Activated naive CD8-positive, alpha-beta T cell treated with anti-CD3 and anti-CD28 coated beads, Interleukin-2, amount 10 ng/mL, durations not matched to agents 7 days and 5 days (primary cell): ENCODE measurements around the gene CCDC116. TPM values are rescaled to one million over a fixed set of nuclear protein-coding genes. Genes with fewer than 3 reads are reported as not detected.
"Not testable (repeated sequence)": the region's sequence is repeated elsewhere in the genome, so short reads cannot be mapped to it uniquely, and the experiment has no call there.

Experiments used
- ATAC-seq: fragments of 150-1000 bp; cut with Tn5 transposase; one replicate; pipeline ENCODE4 v1.10.0; 2021; ENCODE audit warnings: low read depth, moderate library complexity
- POLR2A ChIA-PET: fragments of 350-600 bp; sonication (Branson Sonifier 250); formaldehyde crosslinking; loops from one replicate; lab custom pipeline; 2021; ENCODE audit warnings: antibody characterized with exemption; lab: Charles Lee
- DNase-seq: peaks from one replicate; pipeline ENCODE4 v3.0.0; 2021
- H3K27ac Mint-ChIP-seq: one replicate; pipeline ENCODE4 v1.8.0; 2022; ENCODE audit warnings: mild to moderate bottlenecking, mixed read lengths
- H3K27me3 Mint-ChIP-seq: one replicate; pipeline ENCODE4 v1.8.0; 2022; ENCODE audit warnings: mild to moderate bottlenecking, moderate library complexity, mixed read lengths
- H3K36me3 Mint-ChIP-seq: one replicate; pipeline ENCODE4 v1.8.0; 2021; ENCODE audit warnings: mild to moderate bottlenecking, mixed read lengths
- H3K4me1 Mint-ChIP-seq: one replicate; pipeline ENCODE4 v1.8.0; 2021; ENCODE audit warnings: mixed read lengths
- H3K4me3 Mint-ChIP-seq: one replicate; pipeline ENCODE4 v1.8.0; 2022; ENCODE audit warnings: mild to moderate bottlenecking, moderate library complexity, mixed read lengths
- H3K9me3 Mint-ChIP-seq: one replicate; pipeline ENCODE4 v1.8.0; 2021; ENCODE audit warnings: mixed read lengths
- total RNA-seq, 2 experiments: library from RNA; stranded (reverse); gene quantifications; one replicate each; pipeline ENCODE4 v1.2.3, GENCODE V29; 2021

CCDC116 gene
- total RNA-seq, 2 experiments from 2014 or later, result 0.50 to 0.79 TPM

DNA sequence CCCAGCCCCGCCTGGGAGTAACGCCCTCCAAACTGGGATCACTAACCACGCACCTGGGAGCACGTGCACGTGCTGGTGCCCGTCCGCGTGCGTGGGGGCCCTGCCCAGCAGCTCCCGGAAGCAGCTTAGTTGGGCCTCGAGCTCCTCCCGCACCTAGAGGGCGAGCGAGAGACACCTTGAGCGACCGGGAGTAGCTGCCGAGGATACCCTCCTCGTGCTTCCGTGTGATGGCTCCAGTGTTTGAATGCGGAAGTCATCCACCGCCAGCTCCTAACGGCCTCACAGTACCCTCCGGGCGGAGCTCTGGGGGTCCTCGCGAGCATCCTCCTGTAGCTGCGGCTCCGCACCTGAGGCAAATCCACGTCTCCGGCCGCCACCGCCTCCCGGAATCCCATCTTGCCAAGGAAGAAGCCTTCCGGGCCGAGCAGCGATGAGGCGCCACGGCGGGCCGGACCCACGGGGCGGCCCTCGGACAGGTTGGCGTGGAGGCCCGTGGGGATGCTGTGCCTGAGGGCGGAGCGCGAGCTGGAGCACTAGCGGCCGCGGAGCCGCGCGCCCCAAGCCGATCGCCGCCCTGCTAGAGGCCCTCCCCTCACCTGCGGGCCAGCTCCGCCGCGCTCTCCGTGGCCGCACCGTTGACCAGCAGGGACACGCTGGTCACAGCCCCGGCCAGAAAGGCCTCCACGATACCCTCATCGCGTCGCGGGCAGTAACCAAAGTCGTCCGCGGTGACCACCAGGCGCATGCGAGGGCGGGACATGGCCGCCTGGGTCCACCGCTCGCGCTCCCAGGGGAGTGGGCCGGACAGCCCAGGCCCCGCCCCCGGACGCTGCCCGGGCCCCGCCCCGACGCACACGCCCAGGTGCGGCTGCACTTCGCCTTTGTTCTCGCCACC is 3.1 kb upstream of the CCDC116 start, which contains the start of gene YDJC:
Gene YDJC, minus strand, starts transcription at position 768 of the 895 bp plus-strand sequence. Its CDS starts 8 bp downstream, at position 760.
- H3K36me3 Mint-ChIP-seq, result peaks cover 17% of the 10 kb centered on the region
- peaks cover 25% of the 10 kb centered on the region for H3K4me1 Mint-ChIP-seq
- POLR2A ChIA-PET, result interaction anchor here (0.6 to 7.0 kb wide), 15 partner anchors 13 to 647 kb away, joined by 3 to 94 read pairs (median 5); partner anchors contain the start of genes LZTR1, PPIL2, SDF2L1 and UBE2L3
- H3K4me3 Mint-ChIP-seq, result peak within 1 kb of the TSS; percentile 88
- DNase-seq (peak; percentile 98), ATAC-seq (peak; percentile 84)
- H3K27ac Mint-ChIP-seq, result peak within 1 kb of the TSS; percentile 90
- H3K27me3 Mint-ChIP-seq, result no peaks in the 10 kb centered on the region
- H3K9me3 Mint-ChIP-seq, result no peaks in the 10 kb centered on the region

DNA sequence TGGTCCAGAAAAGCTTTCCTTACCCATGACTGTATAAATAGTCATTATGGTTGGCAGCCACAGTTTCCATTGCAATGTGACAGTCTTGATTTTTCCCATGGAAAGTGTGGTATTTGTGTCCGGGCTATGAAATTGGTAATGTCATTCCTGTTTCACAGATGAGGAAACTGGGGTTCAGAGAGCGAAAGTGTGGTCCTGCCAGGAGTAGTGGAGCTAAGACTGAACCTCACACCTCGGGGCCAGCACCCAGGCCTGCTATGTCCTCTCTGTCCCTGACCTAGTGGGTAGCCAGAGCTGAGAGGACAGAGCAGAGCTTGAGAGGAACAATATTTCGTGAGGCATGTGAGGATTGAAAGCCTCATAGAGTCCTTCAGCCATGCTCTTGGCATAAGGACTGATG is 1.5 kb upstream of the CCDC116 start:
- ATAC-seq (no peak), DNase-seq (no peak)
- H3K9me3 Mint-ChIP-seq, result no peaks in the 10 kb centered on the region
- H3K27me3 Mint-ChIP-seq, result no peaks in the 10 kb centered on the region
- H3K4me1 Mint-ChIP-seq, result peaks cover 20% of the 10 kb centered on the region
- no peak overlapping the region for H3K27ac Mint-ChIP-seq
- H3K36me3 Mint-ChIP-seq, result peaks cover 17% of the 10 kb centered on the region
- no peak overlapping the region for H3K4me3 Mint-ChIP-seq
- POLR2A ChIA-PET, result interaction anchor here (0.8 to 7.0 kb wide), 3 partner anchors 12 to 105 kb away, joined by 4 to 94 read pairs (median 30); partner anchors contain the start of genes SDF2L1, UBE2L3 and YPEL1

GRCh38 chr22:21632931-21633330 is 371 bp downstream of the CCDC116 start:
- no peak for DNase-seq
- Mint-ChIP-seq H3K4me1 (peaks cover 15% of the 10 kb centered on the region), H3K27me3 (no peaks in the 10 kb centered on the region), H3K36me3 (peaks cover 5% of the 10 kb centered on the region), H3K27ac (no peak overlapping the region), H3K9me3 (no peaks in the 10 kb centered on the region), H3K4me3 (no peak overlapping the region)
- POLR2A ChIA-PET, result interaction anchor here (7.0 kb wide), 1 partner anchor 10 kb away, joined by 94 read pairs; the partner anchor contains the start of gene SDF2L1
- no peak for ATAC-seq

DNA sequence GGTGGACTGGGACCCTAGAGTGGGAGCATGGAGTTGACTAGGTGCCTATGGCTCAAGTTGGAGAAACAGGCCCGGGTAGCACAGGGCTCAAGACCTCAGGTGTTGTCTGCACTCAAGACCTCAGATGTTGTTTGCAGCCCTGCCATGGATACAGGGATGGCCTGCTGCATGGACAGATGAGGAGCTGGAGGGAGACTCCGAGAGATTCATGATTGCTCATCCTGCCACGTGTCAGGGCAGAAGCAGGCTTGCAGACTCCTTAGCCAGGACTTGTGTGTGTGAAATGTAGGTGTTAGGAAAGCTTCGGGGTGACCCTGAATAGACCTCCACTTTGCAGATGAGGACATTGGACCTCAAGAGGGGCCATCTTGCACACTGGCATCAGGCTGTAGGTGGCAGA is 921 bp downstream of the CCDC116 start:
- POLR2A ChIA-PET, result interaction anchor here (0.9 to 7.0 kb wide), 2 partner anchors 9 to 13 kb away, joined by 3 to 94 read pairs; partner anchors contain the start of gene SDF2L1
- H3K9me3 Mint-ChIP-seq, result no peaks in the 10 kb centered on the region
- no peaks in the 10 kb centered on the region for H3K27me3 Mint-ChIP-seq
- H3K27ac Mint-ChIP-seq, result no peak overlapping the region
- ATAC-seq (no peak), DNase-seq (no peak)
- H3K4me3 Mint-ChIP-seq, result no peak overlapping the region
- no peaks in the 10 kb centered on the region for H3K36me3 Mint-ChIP-seq
- H3K4me1 Mint-ChIP-seq, result peaks cover 11% of the 10 kb centered on the region

DNA sequence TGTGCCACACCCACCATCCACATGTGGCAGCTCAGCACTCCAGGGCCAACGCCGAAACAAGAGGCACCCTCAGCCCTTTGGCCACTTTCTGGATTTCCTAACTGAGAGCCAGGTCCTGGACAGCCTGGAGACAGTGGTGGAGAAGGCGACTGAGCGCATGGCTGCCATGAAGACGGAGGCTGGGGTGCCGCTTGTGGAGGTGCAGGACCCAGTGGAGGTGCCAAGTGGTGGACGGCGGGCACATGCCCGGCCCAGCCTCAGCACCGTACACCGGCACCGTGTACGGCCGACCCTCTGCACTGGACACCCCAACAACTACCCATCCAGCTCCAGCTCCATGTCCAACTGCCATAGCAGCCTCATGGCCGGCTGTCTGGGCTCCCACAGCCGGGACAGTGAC is 1.5 kb downstream of the CCDC116 start:
- Mint-ChIP-seq H3K9me3 (no peaks in the 10 kb centered on the region), H3K4me1 (peaks cover 11% of the 10 kb centered on the region), H3K27ac (no peak overlapping the region), H3K36me3 (no peaks in the 10 kb centered on the region), H3K27me3 (no peaks in the 10 kb centered on the region), H3K4me3 (no peak overlapping the region)
- POLR2A ChIA-PET, result interaction anchor here (0.9 to 7.0 kb wide), 2 partner anchors 8 to 13 kb away, joined by 3 to 94 read pairs; partner anchors contain the start of gene SDF2L1
- DNase-seq, result no peak
- no peak for ATAC-seq

- H3K4me1 Mint-ChIP-seq, result peaks cover 11% of the 10 kb centered on the region
- no peaks in the 10 kb centered on the region for H3K9me3 Mint-ChIP-seq
- POLR2A ChIA-PET, result interaction anchor here (0.5 kb wide), 1 partner anchor 58 kb away, joined by 5 read pairs; no protein-coding TSS in a partner anchor
- no peak overlapping the region for H3K27ac Mint-ChIP-seq
- ATAC-seq (no peak), DNase-seq (no peak)
- H3K4me3 Mint-ChIP-seq, result no peak overlapping the region
- H3K36me3 Mint-ChIP-seq, result no peaks in the 10 kb centered on the region
- H3K27me3 Mint-ChIP-seq, result no peaks in the 10 kb centered on the region
These were observed 2.3 kb downstream of the CCDC116 start for GRCh38 chr22:21634844-21635243.

DNA sequence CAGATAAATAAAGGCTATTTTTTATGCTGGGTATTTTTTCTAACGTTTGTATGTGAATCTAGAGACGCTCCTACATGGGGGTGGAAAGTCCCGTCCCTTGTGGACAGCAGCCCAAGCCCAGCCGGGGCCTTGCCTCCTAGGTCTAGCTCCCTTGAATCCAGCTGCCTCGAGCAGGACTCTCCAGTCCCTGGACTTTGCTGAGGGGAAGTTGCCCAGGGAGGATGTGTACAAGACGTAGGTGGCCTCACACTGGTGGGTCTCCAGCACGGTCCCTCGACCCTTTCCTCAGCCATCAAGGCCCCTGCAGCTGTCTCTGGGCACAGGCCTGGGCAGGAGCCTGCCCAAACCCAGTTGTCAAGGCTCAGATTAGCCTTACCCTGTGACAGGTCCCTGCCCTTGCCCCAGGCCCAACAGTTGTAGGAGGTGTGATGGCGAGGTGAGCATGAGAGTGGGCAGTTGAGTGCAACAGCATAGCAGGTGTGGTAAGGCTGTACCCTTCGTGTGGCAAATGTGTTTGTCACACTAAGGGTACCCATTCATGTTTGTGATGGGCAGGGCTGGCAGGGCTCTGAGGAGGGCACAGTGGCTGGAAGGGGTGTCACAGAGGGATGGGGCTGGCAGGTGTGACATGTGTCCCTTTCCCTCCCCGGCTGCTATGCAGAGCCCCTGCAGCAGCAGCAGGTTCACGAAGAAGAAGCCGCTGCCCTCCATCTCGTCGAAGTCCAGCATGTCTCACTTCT is 3.4 kb downstream of the CCDC116 start:
- Mint-ChIP-seq H3K4me1 (peaks cover 7% of the 10 kb centered on the region), H3K4me3 (no peak overlapping the region), H3K36me3 (no peaks in the 10 kb centered on the region), H3K9me3 (no peaks in the 10 kb centered on the region), H3K27me3 (no peaks in the 10 kb centered on the region), H3K27ac (no peak overlapping the region)
- ATAC-seq (no peak), DNase-seq (no peak)
- POLR2A ChIA-PET, result no interaction called here

- Mint-ChIP-seq H3K4me1 (peaks cover 10% of the 10 kb centered on the region), H3K27me3 (no peaks in the 10 kb centered on the region), H3K4me3 (no peak overlapping the region), H3K27ac (no peak overlapping the region), H3K36me3 (no peaks in the 10 kb centered on the region), H3K9me3 (no peaks in the 10 kb centered on the region)
- POLR2A ChIA-PET, result no interaction called here
- ATAC-seq (no peak), DNase-seq (no peak)
These were observed 4.2 kb downstream of the CCDC116 start for GRCh38 chr22:21636629-21637218.

DNA sequence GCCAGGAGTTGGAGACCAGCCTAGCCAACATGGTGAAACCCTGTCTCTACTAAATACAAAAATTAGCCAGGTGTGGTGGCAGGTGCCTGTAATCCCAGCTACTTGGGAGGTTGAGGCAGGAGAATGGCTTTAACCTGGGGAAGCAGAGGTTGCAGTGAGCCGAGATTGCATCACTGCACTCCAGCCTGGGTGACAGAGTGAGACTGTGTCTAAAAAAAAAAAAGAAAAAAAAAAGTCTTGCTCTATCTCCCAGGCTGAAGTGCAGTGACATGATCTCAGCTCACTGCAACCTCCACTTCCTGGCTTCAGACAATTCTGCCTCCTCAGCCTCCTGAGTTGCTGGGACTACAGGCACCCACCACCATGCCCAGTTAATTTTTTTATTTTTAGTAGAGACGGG is 4.9 kb downstream of the CCDC116 start:
- H3K4me3 Mint-ChIP-seq, H3K27ac Mint-ChIP-seq, POLR2A ChIA-PET, ATAC-seq, DNase-seq, H3K36me3 Mint-ChIP-seq, H3K9me3 Mint-ChIP-seq, H3K27me3 Mint-ChIP-seq: not testable (repeated sequence)
- H3K4me1 Mint-ChIP-seq, result peaks cover 12% of the 10 kb centered on the region

DNA sequence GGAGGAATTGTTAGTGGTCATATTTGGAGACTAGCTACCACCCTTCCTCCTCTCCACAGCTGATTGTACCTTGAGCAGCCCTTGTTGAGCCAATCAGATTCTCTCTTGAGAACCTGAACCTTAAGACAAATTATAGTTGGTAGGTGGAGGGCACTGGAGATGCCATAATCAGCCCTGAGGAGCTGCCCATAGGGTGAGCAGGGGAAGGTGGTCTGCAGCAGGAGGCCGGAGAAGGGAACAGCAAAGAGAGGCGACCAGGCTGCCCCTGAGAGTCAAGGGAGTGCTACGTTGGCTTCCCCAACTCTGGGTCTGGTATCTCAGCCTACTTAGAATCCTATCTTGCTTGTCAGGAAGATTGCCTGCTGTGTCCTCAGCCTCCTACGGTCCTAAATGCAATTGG is 6.8 kb downstream of the CCDC116 start:
- DNase-seq (no peak), ATAC-seq (no peak)
- H3K27me3 Mint-ChIP-seq, result no peaks in the 10 kb centered on the region
- POLR2A ChIA-PET, result no interaction called here
- no peak overlapping the region for H3K27ac Mint-ChIP-seq
- H3K4me3 Mint-ChIP-seq, result no peak overlapping the region
- H3K9me3 Mint-ChIP-seq, result no peaks in the 10 kb centered on the region
- H3K4me1 Mint-ChIP-seq, result peaks cover 22% of the 10 kb centered on the region
- H3K36me3 Mint-ChIP-seq, result peaks cover 5% of the 10 kb centered on the region

DNA sequence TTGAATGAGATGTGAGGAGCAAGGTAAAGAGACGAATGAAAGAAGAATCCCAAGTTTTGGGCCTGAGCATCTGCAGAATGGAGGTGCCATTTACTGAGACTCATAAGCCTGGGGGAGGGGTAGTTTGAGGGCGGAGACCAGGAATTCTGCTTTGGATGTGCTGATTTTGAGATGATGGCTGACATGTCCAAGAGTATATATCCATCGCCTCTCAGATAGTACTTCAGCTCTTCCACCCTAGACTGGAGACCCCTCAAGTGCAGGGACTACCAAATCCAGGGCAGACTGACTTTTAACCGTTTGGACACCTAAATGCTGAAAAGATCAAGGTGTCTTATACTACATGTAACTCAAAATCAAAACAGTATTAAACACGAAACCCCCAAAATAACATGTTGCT is 8.2 kb downstream of the CCDC116 start:
- Mint-ChIP-seq H3K27me3 (no peaks in the 10 kb centered on the region), H3K4me3 (peak overlapping the region; percentile 93), H3K4me1 (peaks cover 22% of the 10 kb centered on the region), H3K36me3 (peaks cover 5% of the 10 kb centered on the region), H3K27ac (no peak overlapping the region), H3K9me3 (no peaks in the 10 kb centered on the region)
- ATAC-seq, result no peak
- POLR2A ChIA-PET, result interaction anchor here (1.6 to 4.5 kb wide), 4 partner anchors 10 to 18 kb away, joined by 3 to 94 read pairs (median 26); partner anchors contain the start of genes CCDC116 and YDJC
- no peak for DNase-seq

GRCh38 chr22:21641417-21641788 is 8.8 kb downstream of the CCDC116 start:
- Mint-ChIP-seq H3K36me3 (peaks cover 5% of the 10 kb centered on the region), H3K4me1 (peaks cover 23% of the 10 kb centered on the region), H3K27ac (peak overlapping the region; percentile 86), H3K4me3 (peak overlapping the region; percentile 93), H3K27me3 (no peaks in the 10 kb centered on the region), H3K9me3 (no peaks in the 10 kb centered on the region)
- DNase-seq (no peak), ATAC-seq (no peak)
- POLR2A ChIA-PET, result interaction anchor here (1.6 to 4.5 kb wide), 6 partner anchors 11 to 24 kb away, joined by 3 to 94 read pairs (median 10); partner anchors contain the start of genes CCDC116, PPIL2 and YDJC
